Skin of body (tissue), 2 donors: Measurements from ENCODE around the gene SLC19A1. TPM values are rescaled to one million over a fixed set of nuclear protein-coding genes. Genes with fewer than 3 reads are reported as not detected.
"Not testable (repeated sequence)": the region's sequence is repeated elsewhere in the genome, so short reads cannot be mapped to it uniquely, and the experiment has no call there.

ENCODE experiments used
- DNase-seq: peaks from one replicate; lab custom pipeline; 2025; lab: John Stamatoyannopoulos, UW
- total RNA-seq: library from RNA; depleted of rRNA; stranded (reverse); fragments of >200 nt; gene quantifications from one replicate; pipeline ENCODE4 v1.2.3, GENCODE V29; 2014

SLC19A1 gene
- total RNA-seq, 1 donor from 2014 or later: 7.7 TPM

GRCh38 chr21:45506836-45507522, 35.3 kb downstream of the SLC19A1 start:
- DNase-seq: no peak

- no peak for DNase-seq
Measured at GRCh38 chr21:45506241-45506817, 35.9 kb downstream of the SLC19A1 start.

GRCh38 chr21:45505416-45506021, 36.7 kb downstream of the SLC19A1 start:
- no peak for DNase-seq

GRCh38 chr21:45504516-45505415, 37.5 kb downstream of the SLC19A1 start:
- DNase-seq: no peak

GRCh38 chr21:45504021-45504515, 38.2 kb downstream of the SLC19A1 start:
- DNase-seq: no peak

GRCh38 chr21:45503226-45503625, 39.0 kb downstream of the SLC19A1 start:
- DNase-seq: not testable (repeated sequence)

- DNase-seq: no peak
Measured at GRCh38 chr21:45502600-45502999, 39.6 kb downstream of the SLC19A1 start.

GRCh38 chr21:45502006-45502345, 40.3 kb downstream of the SLC19A1 start:
- DNase-seq: no peak

- not testable (repeated sequence) for DNase-seq
Measured at GRCh38 chr21:45501081-45502005, 40.9 kb downstream of the SLC19A1 start.

GRCh38 chr21:45499970-45500577, 42.2 kb downstream of the SLC19A1 start:
- DNase-seq: no peak

- DNase-seq: no peak
Measured at GRCh38 chr21:45499201-45499750, 43.0 kb downstream of the SLC19A1 start.

- DNase-seq: no peak
Measured at GRCh38 chr21:45498646-45499000, 43.6 kb downstream of the SLC19A1 start.

GRCh38 chr21:45497846-45498645, 44.2 kb downstream of the SLC19A1 start:
- DNase-seq: no peak

GRCh38 chr21:45496968-45497845, 45.0 kb downstream of the SLC19A1 start:
- no peak for DNase-seq

- no peak for DNase-seq
Measured at GRCh38 chr21:45496151-45496967, 45.9 kb downstream of the SLC19A1 start.

GRCh38 chr21:45494851-45495680, 47.2 kb downstream of the SLC19A1 start:
- no peak for DNase-seq
